Fibroblast of lung (primary cell): ENCODE data around the gene KIF19.

Experiments used
- CTCF ChIP-seq, 2 donors: IDR thresholded peaks in 1 of 2; conservative IDR thresholded peaks in 1 of 2; 1 replicate in 1 of 2; 2 replicates in 1 of 2; pipeline ENCODE4 v1.5.1; 2011 to 2012; ENCODE audit warnings: low read length in 2 of 2, control low read depth in 1 of 2, inconsistent platforms in 1 of 2, low read depth in 1 of 2, mild to moderate bottlenecking in 1 of 2
- EZH2 ChIP-seq: IDR thresholded peaks from 2 replicates; pipeline ENCODE4 v1.5.1; 2012; ENCODE audit warnings: low read length, control low read depth, mild to moderate bottlenecking; ENCODE audit errors: missing control alignments

GRCh38 chr17:74354123-74354522 lies 28.1 kb downstream of the KIF19 start:
- no peak for TF ChIP-seq CTCF (conservative IDR thresholded peaks at IDR 0.05 in 1 of 2, IDR thresholded peaks at IDR 0.05 in 1 of 2; ENCODE audit: low read depth in 1 of 2, low read length in 2 of 2)
- no peak for TF ChIP-seq EZH2
